ENCODE data around the gene RHCG. TPM values are rescaled to one million over a fixed set of nuclear protein-coding genes. Genes with fewer than 3 reads are reported as not detected.

RHCG gene
- total RNA-seq, 4 donors from 2014 or later: not detected

DNA sequence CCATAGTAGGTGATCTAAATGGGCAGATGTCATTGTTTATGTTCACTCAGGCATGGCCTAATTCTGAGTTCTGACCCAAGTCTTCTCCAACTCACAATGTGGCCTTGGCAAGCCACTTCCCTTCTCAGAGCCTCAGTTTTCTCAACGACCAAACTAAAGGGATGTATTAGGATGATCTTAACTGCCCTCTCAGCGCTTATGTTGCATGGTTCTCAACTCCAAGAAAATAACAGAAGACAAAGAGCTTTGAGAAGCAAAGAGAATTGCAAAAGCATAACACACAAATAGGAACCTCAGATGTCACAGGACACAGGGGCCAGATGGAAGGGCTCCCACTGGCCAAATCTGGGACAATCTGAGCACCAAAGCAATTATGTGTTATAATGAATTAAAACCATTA is 8.6 kb downstream of the RHCG start:
- Histone ChIP-seq H3K27me3 (no peaks in the 10 kb centered on the region), H3K4me3 (replicated peaks in 1 of 3) (no peak overlapping the region)
- TF ChIP-seq CTCF (IDR thresholded peaks at IDR 0.05) (no peak), POLR2A (IDR thresholded peaks at IDR 0.05) (no peak)

GRCh38 chr15:89486726-89487050 is 9.7 kb downstream of the RHCG start:
- WGBS, 2 donors: 19% methylated on average over 21 of the region's 24 CpGs; no CpG with 5 or more reads in 1 of the 2 donors
- intact Hi-C loops (cut with DNase I): no loop called here
- no peaks in the 10 kb centered on the region for H3K27me3 ChIP-seq

More for the DNA sequence above, 8.6 kb downstream of the RHCG start:
- WGBS, 2 donors: 53 to 57% methylated on average over 2 of the region's 2 CpGs
- Histone ChIP-seq H3K9me3 (no peaks in the 10 kb centered on the region), H3K27ac (no peak overlapping the region), H3K4me1 (no peaks in the 10 kb centered on the region), H3K36me3 (no peaks in the 10 kb centered on the region)
- intact Hi-C loops (cut with DNase I): no loop called here
- no peak for DNase-seq

DNA sequence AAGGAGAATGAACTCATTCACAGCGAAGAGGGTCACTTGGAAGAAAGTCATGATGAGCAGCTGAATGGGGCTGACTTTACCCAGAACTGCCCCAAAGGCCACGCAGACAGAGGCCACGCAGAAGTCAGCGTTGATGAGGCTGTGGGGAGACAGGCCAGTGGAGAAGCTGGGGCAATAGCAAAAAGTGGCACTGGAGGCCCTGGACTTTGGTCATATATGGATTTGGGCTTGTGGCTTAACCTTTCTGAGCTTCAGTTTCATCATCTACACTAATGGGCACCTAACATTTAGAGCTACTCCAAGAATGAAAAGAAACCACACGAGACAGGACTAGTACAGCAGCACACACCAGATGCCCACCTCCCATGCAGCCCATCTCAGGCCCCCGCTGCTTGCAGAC is 13.3 kb downstream of the RHCG start:
- DNase-seq: no peak
- intact Hi-C loops (cut with DNase I): no loop called here
- WGBS, 2 donors: 68 to 84% methylated on average over 6 of the region's 6 CpGs
- Histone ChIP-seq H3K4me1 (no peaks in the 10 kb centered on the region), H3K9me3 (no peaks in the 10 kb centered on the region), H3K27me3 (no peaks in the 10 kb centered on the region), H3K36me3 (no peaks in the 10 kb centered on the region), H3K27ac (no peak overlapping the region), H3K4me3 (replicated peaks in 1 of 3) (no peak overlapping the region)
- TF ChIP-seq CTCF (IDR thresholded peaks at IDR 0.05) (no peak), POLR2A (IDR thresholded peaks at IDR 0.05) (no peak)

More at GRCh38 chr15:89486726-89487050, 9.7 kb downstream of the RHCG start:
- no peak overlapping the region for H3K4me3 ChIP-seq (replicated peaks in 1 of 3)
- no peaks in the 10 kb centered on the region for H3K4me1 ChIP-seq
- no peak overlapping the region for H3K27ac ChIP-seq
- H3K9me3 ChIP-seq: no peaks in the 10 kb centered on the region
- peak; percentile 8 to 12 for DNase-seq
- TF ChIP-seq POLR2A (IDR thresholded peaks at IDR 0.05) (no peak), CTCF (IDR thresholded peaks at IDR 0.05) (no peak)
- H3K36me3 ChIP-seq: no peaks in the 10 kb centered on the region

DNA sequence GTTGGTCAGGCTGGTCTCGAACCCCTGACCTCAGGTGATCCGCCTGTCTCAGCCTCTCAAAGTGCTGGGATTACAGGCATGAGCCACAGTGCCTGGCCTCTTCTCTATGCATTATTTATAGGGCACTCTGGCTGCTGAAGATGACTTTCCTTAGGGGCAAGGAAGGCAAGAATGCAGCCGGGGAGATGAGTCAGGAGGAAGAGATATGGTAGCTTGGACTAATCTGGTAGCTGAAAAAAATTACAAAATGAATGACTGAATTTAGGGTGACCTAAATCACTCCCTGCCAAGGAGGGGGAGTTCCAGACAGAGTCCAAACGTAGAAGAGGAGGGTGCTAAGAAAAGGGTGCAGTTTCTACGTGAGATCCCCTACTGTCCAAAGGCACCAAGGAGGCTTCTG is 14.2 kb downstream of the RHCG start:
- H3K4me3 ChIP-seq (replicated peaks in 1 of 3): no peak overlapping the region
- TF ChIP-seq CTCF (IDR thresholded peaks at IDR 0.05) (no peak), POLR2A (IDR thresholded peaks at IDR 0.05) (no peak)
- WGBS, 2 donors: 78 to 80% methylated on average over 4 to 5 of the region's 5 CpGs
- H3K27ac ChIP-seq: no peak overlapping the region
- no peaks in the 10 kb centered on the region for H3K36me3 ChIP-seq
- no peak for DNase-seq
- H3K27me3 ChIP-seq: no peaks in the 10 kb centered on the region
- no peaks in the 10 kb centered on the region for H3K4me1 ChIP-seq
- H3K9me3 ChIP-seq: no peaks in the 10 kb centered on the region
- intact Hi-C loops (cut with DNase I): no loop called here

DNA sequence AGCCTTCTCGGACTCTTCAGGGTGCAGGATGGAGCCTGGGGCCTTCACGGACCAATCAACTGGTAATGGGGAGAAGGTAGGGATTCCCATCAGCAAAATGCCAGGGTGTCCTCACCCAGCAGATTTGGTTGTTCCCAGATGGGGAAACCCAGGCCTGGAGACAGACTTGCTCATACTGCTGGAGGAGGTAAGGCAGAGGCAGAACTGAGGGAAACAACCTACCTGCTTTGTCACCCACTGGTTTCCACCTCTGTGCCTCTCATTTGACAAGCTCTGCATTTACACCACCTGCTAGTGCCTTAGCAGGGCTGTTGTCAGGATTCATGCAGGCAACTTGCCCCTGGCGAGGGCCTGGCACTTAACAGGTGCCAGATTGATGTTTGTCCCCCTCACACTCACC is 15.9 kb downstream of the RHCG start:
- no peak overlapping the region for H3K4me3 ChIP-seq (replicated peaks in 1 of 3)
- no peak for DNase-seq
- no peaks in the 10 kb centered on the region for H3K4me1 ChIP-seq
- no peak overlapping the region for H3K27ac ChIP-seq
- WGBS, 2 donors: 84 to 87% methylated on average over 3 of the region's 3 CpGs
- H3K36me3 ChIP-seq: no peaks in the 10 kb centered on the region
- intact Hi-C loops (cut with DNase I): no loop called here
- TF ChIP-seq CTCF (IDR thresholded peaks at IDR 0.05): no peak
- no peak for TF ChIP-seq POLR2A (IDR thresholded peaks at IDR 0.05)
- no peaks in the 10 kb centered on the region for H3K27me3 ChIP-seq
- no peaks in the 10 kb centered on the region for H3K9me3 ChIP-seq
